ENCODE measurements around the gene GPR42. TPM values are rescaled to one million over a fixed set of nuclear protein-coding genes. Genes with fewer than 3 reads are reported as not detected.

GPR42 gene
- total and polyA plus RNA-seq, 2 of the 4 experiments (the other 2 are of a cell fraction): not detected

GRCh38 chr19:35375505-35376307, 4.8 kb downstream of the GPR42 start:
- H3K27me3 ChIP-seq (ENCODE audit: control insufficient read depth, insufficient read depth, low read length): peaks cover under 1% of the 10 kb centered on the region; the same call in 1 of the 2 replicates
- CTCF ChIA-PET: no interaction called here
- no peak overlapping the region for H2BK5ac ChIP-seq (ENCODE audit: low read depth, low read length, poor library complexity, severe bottlenecking)
- no peak overlapping the region for H4K91ac ChIP-seq (ENCODE audit: insufficient read depth, low read depth, low read length)
- no peak overlapping the region for H2AFZ ChIP-seq (replicated peaks; ENCODE audit: low read length, poor library complexity)
- no peak overlapping the region for H3K4me3 ChIP-seq (ENCODE audit: insufficient read depth, low read depth, low read length)
- no peaks in the 10 kb centered on the region for H3K4me1 ChIP-seq (ENCODE audit: control insufficient read depth, insufficient read depth, low read length)
- no peaks in the 10 kb centered on the region for H3K36me3 ChIP-seq (ENCODE audit: control insufficient read depth, insufficient read depth, low read length)
- H3K56ac ChIP-seq (ENCODE audit: extremely low read depth, insufficient read depth, low read length): no peak overlapping the region
- no peak overlapping the region for H2AK5ac ChIP-seq (ENCODE audit: low read depth, low read length)
- dilution Hi-C loops (cut with HindIII; ENCODE audit: low sequenced_read_pairs, unreplicated experiment) (no loop called here), in situ Hi-C loops (cut with MboI; ENCODE audit: low sequenced_read_pairs) (no loop called here), intact Hi-C loops (cut with micrococcal nuclease) (no loop called here)
- H2BK15ac ChIP-seq (ENCODE audit: low read depth, low read length): no peak overlapping the region
- POLR2A ChIA-PET (ENCODE audit: unreplicated experiment): no interaction called here
- ATAC-seq (ENCODE audit: low read depth) (no peak), DNase-seq (no peak)
- no peak overlapping the region for H4K8ac ChIP-seq (ENCODE audit: low read depth in 2 of 2, low read length in 2 of 2)
- no peak overlapping the region for H3K4me2 ChIP-seq (ENCODE audit: low read depth, low read length)
- no peak overlapping the region for H3K27ac ChIP-seq (ENCODE audit: insufficient read depth, low read length)
- H3K4ac ChIP-seq (ENCODE audit: low read depth, low read length): no peak overlapping the region
- WGBS, 2 experiments (ENCODE audit: extremely low coverage in 2 of 2, insufficient read length in 1 of 2): 58% methylated on average over 2 of the region's 12 CpGs; no CpG with 5 or more reads in 1 of the 2 experiments
- no peaks in the 10 kb centered on the region for H3K9me1 ChIP-seq (ENCODE audit: insufficient read depth, low read length)
- H3K23ac ChIP-seq (ENCODE audit: low read depth, low read length): no peak overlapping the region
- H4K20me1 ChIP-seq (ENCODE audit: insufficient read depth, low read length): no peaks in the 10 kb centered on the region
- H3K18ac ChIP-seq (ENCODE audit: low read depth, low read length): no peak overlapping the region
- BruUV-seq (replicated peaks): no TSS peak
- no peaks in the 10 kb centered on the region for H3K79me1 ChIP-seq (ENCODE audit: low read depth in 1 of 2, low read length in 2 of 2)
- no peak overlapping the region for H4K5ac ChIP-seq (ENCODE audit: low read depth, low read length)
- no peak overlapping the region for H2AK9ac ChIP-seq (replicated peaks; ENCODE audit: low read depth, low read length, poor library complexity)
- H3K9ac ChIP-seq (ENCODE audit: low read depth, low read length): no peak overlapping the region
- no peak overlapping the region for H3K14ac ChIP-seq (replicated peaks; ENCODE audit: low read depth, low read length)
- H2BK120ac ChIP-seq (ENCODE audit: low read depth, low read length): no peak overlapping the region
- no peaks in the 10 kb centered on the region for H3K9me3 ChIP-seq (ENCODE audit: control insufficient read depth, insufficient read depth, low read length)
- H2BK20ac ChIP-seq (ENCODE audit: low read depth, low read length): no peak overlapping the region
- TF ChIP-seq MXI1 (IDR thresholded peaks at IDR 0.05; ENCODE audit: borderline replicate concordance, low read depth, low read length) (no peak), CTCF (conservative IDR thresholded peaks at IDR 0.05; ENCODE audit: low read depth, low read length) (no peak), SMC3 (IDR thresholded peaks at IDR 0.05; ENCODE audit: low read depth, low read length) (no peak)
